ENCODE data around the gene FRMD3.

DNA sequence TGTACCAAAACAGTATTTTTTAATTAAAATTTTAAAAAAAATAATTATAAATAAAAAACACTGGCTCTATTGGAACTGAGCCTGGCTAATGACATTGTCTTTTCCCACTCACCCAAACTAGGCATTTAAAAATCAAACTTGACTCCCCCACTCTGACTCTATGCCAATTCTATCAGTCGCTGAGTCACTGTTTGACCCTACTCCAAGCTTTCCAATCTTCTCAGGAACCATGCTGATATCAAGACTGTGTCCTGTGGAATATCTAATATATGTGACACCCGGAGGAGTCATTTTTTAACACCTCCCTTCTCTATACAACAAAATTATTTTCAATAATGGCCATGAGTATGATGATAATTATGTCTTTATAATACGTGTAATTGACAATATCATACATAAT lies 303.7 kb downstream of the FRMD3 start:
- TF ChIP-seq, protein P1, sequence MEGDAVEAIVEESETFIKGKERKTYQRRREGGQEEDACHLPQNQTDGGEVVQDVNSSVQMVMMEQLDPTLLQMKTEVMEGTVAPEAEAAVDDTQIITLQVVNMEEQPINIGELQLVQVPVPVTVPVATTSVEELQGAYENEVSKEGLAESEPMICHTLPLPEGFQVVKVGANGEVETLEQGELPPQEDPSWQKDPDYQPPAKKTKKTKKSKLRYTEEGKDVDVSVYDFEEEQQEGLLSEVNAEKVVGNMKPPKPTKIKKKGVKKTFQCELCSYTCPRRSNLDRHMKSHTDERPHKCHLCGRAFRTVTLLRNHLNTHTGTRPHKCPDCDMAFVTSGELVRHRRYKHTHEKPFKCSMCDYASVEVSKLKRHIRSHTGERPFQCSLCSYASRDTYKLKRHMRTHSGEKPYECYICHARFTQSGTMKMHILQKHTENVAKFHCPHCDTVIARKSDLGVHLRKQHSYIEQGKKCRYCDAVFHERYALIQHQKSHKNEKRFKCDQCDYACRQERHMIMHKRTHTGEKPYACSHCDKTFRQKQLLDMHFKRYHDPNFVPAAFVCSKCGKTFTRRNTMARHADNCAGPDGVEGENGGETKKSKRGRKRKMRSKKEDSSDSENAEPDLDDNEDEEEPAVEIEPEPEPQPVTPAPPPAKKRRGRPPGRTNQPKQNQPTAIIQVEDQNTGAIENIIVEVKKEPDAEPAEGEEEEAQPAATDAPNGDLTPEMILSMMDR (IDR thresholded peaks at IDR 0.05) = no peak
- no peak for TF ChIP-seq POLR2AphosphoS5 (IDR thresholded peaks at IDR 0.05; ENCODE audit: low read depth, low read length)
- TF ChIP-seq, protein P2, sequence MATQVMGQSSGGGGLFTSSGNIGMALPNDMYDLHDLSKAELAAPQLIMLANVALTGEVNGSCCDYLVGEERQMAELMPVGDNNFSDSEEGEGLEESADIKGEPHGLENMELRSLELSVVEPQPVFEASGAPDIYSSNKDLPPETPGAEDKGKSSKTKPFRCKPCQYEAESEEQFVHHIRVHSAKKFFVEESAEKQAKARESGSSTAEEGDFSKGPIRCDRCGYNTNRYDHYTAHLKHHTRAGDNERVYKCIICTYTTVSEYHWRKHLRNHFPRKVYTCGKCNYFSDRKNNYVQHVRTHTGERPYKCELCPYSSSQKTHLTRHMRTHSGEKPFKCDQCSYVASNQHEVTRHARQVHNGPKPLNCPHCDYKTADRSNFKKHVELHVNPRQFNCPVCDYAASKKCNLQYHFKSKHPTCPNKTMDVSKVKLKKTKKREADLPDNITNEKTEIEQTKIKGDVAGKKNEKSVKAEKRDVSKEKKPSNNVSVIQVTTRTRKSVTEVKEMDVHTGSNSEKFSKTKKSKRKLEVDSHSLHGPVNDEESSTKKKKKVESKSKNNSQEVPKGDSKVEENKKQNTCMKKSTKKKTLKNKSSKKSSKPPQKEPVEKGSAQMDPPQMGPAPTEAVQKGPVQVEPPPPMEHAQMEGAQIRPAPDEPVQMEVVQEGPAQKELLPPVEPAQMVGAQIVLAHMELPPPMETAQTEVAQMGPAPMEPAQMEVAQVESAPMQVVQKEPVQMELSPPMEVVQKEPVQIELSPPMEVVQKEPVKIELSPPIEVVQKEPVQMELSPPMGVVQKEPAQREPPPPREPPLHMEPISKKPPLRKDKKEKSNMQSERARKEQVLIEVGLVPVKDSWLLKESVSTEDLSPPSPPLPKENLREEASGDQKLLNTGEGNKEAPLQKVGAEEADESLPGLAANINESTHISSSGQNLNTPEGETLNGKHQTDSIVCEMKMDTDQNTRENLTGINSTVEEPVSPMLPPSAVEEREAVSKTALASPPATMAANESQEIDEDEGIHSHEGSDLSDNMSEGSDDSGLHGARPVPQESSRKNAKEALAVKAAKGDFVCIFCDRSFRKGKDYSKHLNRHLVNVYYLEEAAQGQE (IDR thresholded peaks at IDR 0.05; ENCODE audit: insufficient read depth in 1 of 2, low read depth in 2 of 2, low read length in 1 of 2) = no peak

All from Panc1 (cell line).